ENCODE data around the gene TEAD1. TPM values are rescaled to one million over a fixed set of nuclear protein-coding genes. Genes with fewer than 3 reads are reported as not detected.

Gene TEAD1
- total and polyA plus RNA-seq, 9 donors, result 20.0 to 84.1 (median 67.6) TPM

DNA sequence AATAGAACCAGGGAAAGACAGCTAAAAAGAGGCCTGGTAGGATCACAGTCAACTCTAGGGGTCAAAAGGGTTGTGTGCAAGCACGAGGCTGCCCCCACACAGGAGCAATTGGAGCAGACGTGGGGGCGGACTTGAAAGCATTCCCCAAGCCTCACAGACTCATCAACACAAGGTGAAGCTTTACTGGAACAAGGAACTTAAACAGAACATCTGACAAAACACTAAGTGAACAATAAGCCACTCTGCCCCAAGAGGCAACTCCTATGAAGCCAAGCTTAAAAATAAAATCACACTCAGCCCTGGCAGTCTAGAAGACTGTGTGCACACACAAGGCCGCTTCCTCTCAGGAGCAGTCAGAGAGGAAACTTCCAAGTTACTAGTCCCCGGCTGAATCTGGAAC, 32.2 kb upstream of the TEAD1 start:
- no peaks in the 10 kb centered on the region for H3K9me3 ChIP-seq
- H3K27me3 ChIP-seq, result no peaks in the 10 kb centered on the region
- no peaks in the 10 kb centered on the region for H3K36me3 ChIP-seq
- TF ChIP-seq, protein P1, sequence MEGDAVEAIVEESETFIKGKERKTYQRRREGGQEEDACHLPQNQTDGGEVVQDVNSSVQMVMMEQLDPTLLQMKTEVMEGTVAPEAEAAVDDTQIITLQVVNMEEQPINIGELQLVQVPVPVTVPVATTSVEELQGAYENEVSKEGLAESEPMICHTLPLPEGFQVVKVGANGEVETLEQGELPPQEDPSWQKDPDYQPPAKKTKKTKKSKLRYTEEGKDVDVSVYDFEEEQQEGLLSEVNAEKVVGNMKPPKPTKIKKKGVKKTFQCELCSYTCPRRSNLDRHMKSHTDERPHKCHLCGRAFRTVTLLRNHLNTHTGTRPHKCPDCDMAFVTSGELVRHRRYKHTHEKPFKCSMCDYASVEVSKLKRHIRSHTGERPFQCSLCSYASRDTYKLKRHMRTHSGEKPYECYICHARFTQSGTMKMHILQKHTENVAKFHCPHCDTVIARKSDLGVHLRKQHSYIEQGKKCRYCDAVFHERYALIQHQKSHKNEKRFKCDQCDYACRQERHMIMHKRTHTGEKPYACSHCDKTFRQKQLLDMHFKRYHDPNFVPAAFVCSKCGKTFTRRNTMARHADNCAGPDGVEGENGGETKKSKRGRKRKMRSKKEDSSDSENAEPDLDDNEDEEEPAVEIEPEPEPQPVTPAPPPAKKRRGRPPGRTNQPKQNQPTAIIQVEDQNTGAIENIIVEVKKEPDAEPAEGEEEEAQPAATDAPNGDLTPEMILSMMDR (IDR thresholded peaks at IDR 0.05), result no peak
- no peak for TF ChIP-seq EP300 (IDR thresholded peaks at IDR 0.05)
- TF ChIP-seq POLR2A (IDR thresholded peaks at IDR 0.05), result no peak
- no peaks in the 10 kb centered on the region for H3K4me1 ChIP-seq (ENCODE audit: insufficient read depth)
- 29 to 34% (median 34%) methylated on average over 5 of the region's 5 CpGs for WGBS, 3 donors
- no peak overlapping the region for H3K27ac ChIP-seq
- H3K4me3 ChIP-seq, result no peak overlapping the region
- intact Hi-C loops (cut with DNase I), result no loop called here
- DNase-seq, result peak in 2 of 5 donors; percentile 18 to 40

DNA sequence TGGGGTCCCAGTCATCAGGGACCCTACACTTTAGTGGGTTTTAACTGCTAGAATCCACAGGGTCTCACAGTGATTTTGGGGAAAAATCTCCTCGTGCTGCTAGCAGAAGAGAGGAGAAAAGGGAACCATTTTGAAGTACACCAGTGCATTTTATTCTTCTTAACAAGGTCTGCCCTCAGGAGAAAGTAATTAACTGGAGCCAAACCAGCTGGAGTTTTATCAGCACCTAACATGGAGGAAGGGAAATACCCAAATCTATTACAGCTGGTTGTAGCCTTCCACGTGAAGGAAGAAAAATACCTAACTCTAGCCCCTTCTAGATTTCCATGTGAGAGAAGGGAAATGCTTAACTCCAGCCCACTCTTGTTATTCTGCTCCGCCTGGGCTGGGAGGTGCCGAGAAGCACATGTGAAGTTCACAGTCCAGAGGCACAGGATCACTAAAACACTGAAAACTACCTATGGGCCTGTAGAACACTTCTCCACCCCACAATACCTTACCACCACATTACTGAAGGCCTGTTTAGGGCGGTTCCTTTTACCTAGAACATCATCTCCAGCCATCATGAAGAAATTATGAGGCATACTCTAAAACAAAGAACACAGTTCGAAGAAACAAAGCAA, 31.3 kb upstream of the TEAD1 start:
- DNase-seq, result no peak
- Histone ChIP-seq H3K4me3 (no peak overlapping the region), H3K27ac (no peak overlapping the region), H3K36me3 (no peaks in the 10 kb centered on the region), H3K4me1 (ENCODE audit: insufficient read depth) (no peaks in the 10 kb centered on the region), H3K27me3 (no peaks in the 10 kb centered on the region), H3K9me3 (no peaks in the 10 kb centered on the region)
- 68 to 79% (median 77%) methylated on average over 6 of the region's 6 CpGs for WGBS, 3 donors
- TF ChIP-seq, protein P1 (IDR thresholded peaks at IDR 0.05), result no peak
- TF ChIP-seq EP300 (IDR thresholded peaks at IDR 0.05), result no peak
- TF ChIP-seq POLR2A (IDR thresholded peaks at IDR 0.05), result no peak
- intact Hi-C loops (cut with DNase I), result no loop called here

DNA sequence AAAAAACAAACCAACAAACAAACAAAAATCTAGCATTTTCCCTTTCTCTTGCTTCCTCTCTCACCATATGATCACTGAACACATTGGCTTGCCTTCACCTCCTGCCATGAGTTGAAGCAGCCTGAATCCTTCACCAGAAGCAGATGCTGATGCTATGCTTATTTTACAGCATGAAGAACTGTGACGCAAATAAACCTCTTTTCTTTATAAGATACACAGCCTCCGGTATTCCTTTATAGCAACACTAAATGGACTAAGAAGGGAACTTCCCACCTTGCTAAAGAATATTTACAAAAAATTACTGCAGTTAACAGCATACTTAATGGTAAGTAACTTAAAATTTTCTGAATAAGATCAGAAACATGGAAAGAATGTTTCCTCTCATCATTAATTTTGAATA, 27.7 kb upstream of the TEAD1 start:
- intact Hi-C loops (cut with DNase I), result no loop called here
- no peaks in the 10 kb centered on the region for H3K9me3 ChIP-seq
- TF ChIP-seq, protein P1 (IDR thresholded peaks at IDR 0.05), result no peak
- TF ChIP-seq POLR2A (IDR thresholded peaks at IDR 0.05), result no peak
- no peak for TF ChIP-seq EP300 (IDR thresholded peaks at IDR 0.05)
- no peak for DNase-seq
- H3K27me3 ChIP-seq, result no peaks in the 10 kb centered on the region
- no peak overlapping the region for H3K4me3 ChIP-seq
- 98 to 100% (median 99%) methylated on average over 2 of the region's 2 CpGs for WGBS, 3 donors
- no peak overlapping the region for H3K27ac ChIP-seq
- no peaks in the 10 kb centered on the region for H3K4me1 ChIP-seq (ENCODE audit: insufficient read depth)
- H3K36me3 ChIP-seq, result no peaks in the 10 kb centered on the region

DNA sequence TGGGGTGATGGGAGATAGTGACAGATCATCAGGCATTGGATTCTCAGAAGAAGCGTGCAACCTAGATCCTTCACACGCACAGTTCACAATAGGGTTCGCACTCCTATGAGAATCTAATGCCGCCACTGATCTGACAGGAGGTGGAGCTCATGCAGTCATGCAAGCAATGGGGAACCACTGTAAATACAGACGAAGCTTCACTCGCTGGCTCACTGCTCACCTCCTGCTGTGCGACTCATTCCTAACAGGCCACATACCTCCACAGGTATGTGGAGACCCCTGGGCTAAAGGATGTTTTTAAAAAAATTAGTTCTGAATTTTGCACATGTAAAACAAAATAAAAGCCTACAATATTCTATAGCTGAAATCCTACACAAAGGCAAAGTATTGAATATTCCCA, 20.5 kb upstream of the TEAD1 start:
- no peak overlapping the region for H3K4me3 ChIP-seq
- no peaks in the 10 kb centered on the region for H3K27me3 ChIP-seq
- TF ChIP-seq POLR2A (IDR thresholded peaks at IDR 0.05) (no peak), EP300 (IDR thresholded peaks at IDR 0.05) (no peak)
- TF ChIP-seq, protein P1 (IDR thresholded peaks at IDR 0.05), result no peak
- WGBS, 3 donors, result 94 to 96% (median 95%) methylated on average over 7 of the region's 7 CpGs
- no peak for DNase-seq
- intact Hi-C loops (cut with DNase I), result no loop called here
- H3K9me3 ChIP-seq, result no peaks in the 10 kb centered on the region
- no peak overlapping the region for H3K27ac ChIP-seq
- H3K4me1 ChIP-seq (ENCODE audit: insufficient read depth), result no peaks in the 10 kb centered on the region
- H3K36me3 ChIP-seq, result no peaks in the 10 kb centered on the region
